RWPE2 (cell line): ENCODE measurements around the gene ALK.

Source experiments
- ATAC-seq: fragments of 200-7000 bp; cut with Tn5 transposase; 3 replicates; pipeline ENCODE4 v1.9.1; 2021; ENCODE audit warnings: low read depth
- DNase-seq: peaks from one replicate; pipeline ENCODE4 v3.0.0-alpha.2; 2020; ENCODE audit warnings: low spot score
- H3K27ac ChIP-seq: fragments of 450-650 bp; 2 replicates; pipeline ENCODE4 v1.5.1; 2017; ENCODE audit warnings: mild to moderate bottlenecking; ENCODE audit not compliant: poor library complexity, severe bottlenecking
- H3K27me3 ChIP-seq: fragments of 250-450 bp; sonication (Bioruptor Pico); 2 replicates; pipeline ENCODE4 v1.5.1; 2021; ENCODE audit warnings: mild to moderate bottlenecking, moderate library complexity; ENCODE audit not compliant: insufficient read depth, poor library complexity, severe bottlenecking
- H3K36me3 ChIP-seq: fragments of 250-450 bp; sonication (Bioruptor Pico); 2 replicates; pipeline ENCODE4 v1.5.1; 2020; ENCODE audit warnings: low read depth, mild to moderate bottlenecking, moderate library complexity
- H3K4me1 ChIP-seq: fragments of 250-450 bp; sonication (Bioruptor Pico); 2 replicates; pipeline ENCODE4 v1.5.1; 2021; ENCODE audit warnings: mild to moderate bottlenecking, moderate library complexity; ENCODE audit not compliant: insufficient read depth, poor library complexity, severe bottlenecking
- H3K4me3 ChIP-seq: fragments of 250-450 bp; sonication (Bioruptor Pico); 2 replicates; pipeline ENCODE4 v1.5.1; 2021; ENCODE audit warnings: mild to moderate bottlenecking, moderate library complexity; ENCODE audit not compliant: severe bottlenecking
- H3K9me3 ChIP-seq: fragments of 250-450 bp; sonication (Bioruptor Pico); 2 replicates; pipeline ENCODE4 v1.5.1; 2021; ENCODE audit warnings: mild to moderate bottlenecking, moderate library complexity; ENCODE audit not compliant: severe bottlenecking
- TF ChIP-seq, protein P1 (sequence below): fragments of 450-650 bp; IDR thresholded peaks from one replicate; pipeline ENCODE4 v1.5.1; 2017; ENCODE audit warnings: mild to moderate bottlenecking, moderate library complexity; ENCODE audit not compliant: poor library complexity, severe bottlenecking

ALK gene

DNA sequence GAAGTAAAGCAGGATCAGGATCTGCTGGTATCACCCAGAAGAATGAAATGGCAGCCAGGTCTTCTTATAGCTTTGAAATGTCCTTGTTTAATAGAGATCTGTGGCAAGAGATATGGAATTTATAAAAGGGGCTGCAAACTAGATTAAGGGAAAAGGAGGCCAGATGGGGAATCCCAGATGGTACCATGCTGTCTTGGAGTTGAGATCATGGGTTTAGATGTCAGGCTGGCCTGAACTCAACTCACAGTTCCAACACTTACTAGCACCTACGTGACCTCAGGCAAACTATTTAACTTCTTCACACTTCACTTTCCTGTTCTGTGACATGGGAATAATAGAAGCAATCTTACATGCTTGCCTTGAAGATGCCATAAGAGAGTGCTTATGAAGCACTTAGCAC, 188.2 kb downstream of the ALK start:
- H3K27ac ChIP-seq = no peak overlapping the region
- no peaks in the 10 kb centered on the region for H3K9me3 ChIP-seq
- no peaks in the 10 kb centered on the region for H3K36me3 ChIP-seq
- no peaks in the 10 kb centered on the region for H3K27me3 ChIP-seq
- TF ChIP-seq, protein P1, sequence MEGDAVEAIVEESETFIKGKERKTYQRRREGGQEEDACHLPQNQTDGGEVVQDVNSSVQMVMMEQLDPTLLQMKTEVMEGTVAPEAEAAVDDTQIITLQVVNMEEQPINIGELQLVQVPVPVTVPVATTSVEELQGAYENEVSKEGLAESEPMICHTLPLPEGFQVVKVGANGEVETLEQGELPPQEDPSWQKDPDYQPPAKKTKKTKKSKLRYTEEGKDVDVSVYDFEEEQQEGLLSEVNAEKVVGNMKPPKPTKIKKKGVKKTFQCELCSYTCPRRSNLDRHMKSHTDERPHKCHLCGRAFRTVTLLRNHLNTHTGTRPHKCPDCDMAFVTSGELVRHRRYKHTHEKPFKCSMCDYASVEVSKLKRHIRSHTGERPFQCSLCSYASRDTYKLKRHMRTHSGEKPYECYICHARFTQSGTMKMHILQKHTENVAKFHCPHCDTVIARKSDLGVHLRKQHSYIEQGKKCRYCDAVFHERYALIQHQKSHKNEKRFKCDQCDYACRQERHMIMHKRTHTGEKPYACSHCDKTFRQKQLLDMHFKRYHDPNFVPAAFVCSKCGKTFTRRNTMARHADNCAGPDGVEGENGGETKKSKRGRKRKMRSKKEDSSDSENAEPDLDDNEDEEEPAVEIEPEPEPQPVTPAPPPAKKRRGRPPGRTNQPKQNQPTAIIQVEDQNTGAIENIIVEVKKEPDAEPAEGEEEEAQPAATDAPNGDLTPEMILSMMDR = no peak
- ATAC-seq (no peak), DNase-seq (no peak)
- no peak overlapping the region for H3K4me3 ChIP-seq
- no peaks in the 10 kb centered on the region for H3K4me1 ChIP-seq

DNA sequence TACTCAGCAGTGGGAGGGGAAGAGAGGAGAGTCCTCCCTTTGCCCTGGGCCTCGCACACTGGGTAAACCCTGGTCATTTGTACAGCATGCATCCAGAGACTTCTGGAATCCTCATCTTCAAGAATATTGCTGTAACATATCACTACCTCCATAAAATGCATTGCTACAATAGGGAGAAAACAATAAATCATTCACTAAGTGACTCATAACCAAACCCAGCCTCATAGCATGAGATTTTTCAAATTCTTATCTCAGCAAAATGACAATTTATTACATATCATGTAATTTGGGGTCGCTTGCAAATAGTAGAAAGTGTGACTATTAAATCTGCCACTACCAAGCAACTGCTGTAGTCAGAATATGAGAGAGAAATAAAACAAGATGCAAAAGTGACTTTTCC, 189.4 kb downstream of the ALK start:
- DNase-seq = no peak

DNA sequence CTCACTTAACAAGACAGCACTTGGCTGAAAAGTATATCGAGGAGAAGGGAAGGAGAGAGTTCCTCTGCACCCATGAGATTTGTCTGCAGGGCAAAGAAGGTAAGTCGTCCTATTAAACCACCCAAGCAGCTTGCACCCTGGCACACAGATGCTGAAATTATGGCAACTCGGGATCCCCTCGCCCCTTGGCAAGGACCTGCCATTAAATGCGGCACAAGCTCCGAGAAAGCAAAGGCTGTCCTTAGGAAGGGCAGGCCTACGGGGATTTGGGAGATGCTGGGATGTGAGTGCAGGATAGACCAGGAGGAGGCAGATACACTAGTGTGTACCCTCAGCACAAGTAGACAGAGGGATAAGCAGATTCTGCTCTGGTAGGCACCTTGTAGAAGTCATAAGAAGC, 191.5 kb downstream of the ALK start:
- DNase-seq (no peak), ATAC-seq (no peak)
- Histone ChIP-seq H3K27ac (no peak overlapping the region), H3K27me3 (no peaks in the 10 kb centered on the region), H3K36me3 (no peaks in the 10 kb centered on the region), H3K4me3 (no peak overlapping the region), H3K9me3 (no peaks in the 10 kb centered on the region), H3K4me1 (no peaks in the 10 kb centered on the region)
- TF ChIP-seq, protein P1 = no peak

More for the DNA sequence above, 189.4 kb downstream of the ALK start:
- TF ChIP-seq, protein P1 = no peak
- no peak overlapping the region for H3K4me3 ChIP-seq
- ATAC-seq = 0 out of 3 replicates have a peak, but pooled peaks have one; percentile 21
- H3K27ac ChIP-seq = no peak overlapping the region
- no peaks in the 10 kb centered on the region for H3K27me3 ChIP-seq
- H3K36me3 ChIP-seq = no peaks in the 10 kb centered on the region
- no peaks in the 10 kb centered on the region for H3K4me1 ChIP-seq
- H3K9me3 ChIP-seq = no peaks in the 10 kb centered on the region

DNA sequence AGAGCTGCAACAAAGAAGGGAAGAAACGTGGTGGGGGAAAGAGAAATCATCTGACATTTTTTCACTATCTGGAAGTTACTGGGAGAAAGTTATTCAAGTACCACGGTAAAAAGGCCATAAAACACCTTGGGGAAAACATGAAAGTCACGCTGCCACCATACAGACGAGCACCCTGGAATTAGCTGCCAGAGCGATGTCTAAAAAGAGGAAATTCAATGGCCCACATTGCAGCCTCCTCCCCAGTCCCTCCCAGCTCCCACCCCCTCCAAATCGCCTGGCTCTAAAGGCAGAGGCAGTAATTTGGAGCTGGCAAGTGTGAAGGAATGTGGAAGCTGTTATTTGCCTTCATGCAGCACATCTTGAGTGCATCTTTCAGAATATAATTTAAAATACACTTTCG, 192.0 kb downstream of the ALK start:
- no peak for ATAC-seq

DNA sequence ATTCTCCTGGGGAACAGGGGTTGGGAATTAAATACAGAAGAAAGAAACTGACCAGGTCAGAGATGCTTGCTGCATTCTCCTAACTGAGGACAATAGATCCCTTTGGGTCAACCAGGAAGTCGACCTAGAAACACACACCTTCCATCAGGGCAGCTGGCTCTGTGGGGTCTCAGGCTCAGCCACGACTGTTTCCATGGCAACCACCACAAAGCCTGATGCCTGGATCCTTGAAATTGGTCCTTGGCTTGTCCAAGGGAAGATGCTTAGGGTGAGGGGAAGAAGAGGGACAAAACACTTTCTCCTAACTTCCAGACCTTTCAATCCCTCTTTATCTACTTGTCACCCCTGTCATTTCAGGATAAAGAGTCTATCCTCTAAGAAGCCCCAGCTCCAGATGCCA, 194.4 kb downstream of the ALK start:
- Histone ChIP-seq H3K9me3 (no peaks in the 10 kb centered on the region), H3K27ac (no peak overlapping the region), H3K4me3 (no peak overlapping the region), H3K27me3 (no peaks in the 10 kb centered on the region), H3K36me3 (no peaks in the 10 kb centered on the region), H3K4me1 (no peaks in the 10 kb centered on the region)
- TF ChIP-seq, protein P1 = no peak
- ATAC-seq = no peak
- no peak for DNase-seq

More for the DNA sequence above, 192.0 kb downstream of the ALK start:
- Histone ChIP-seq H3K27me3 (no peaks in the 10 kb centered on the region), H3K9me3 (no peaks in the 10 kb centered on the region), H3K36me3 (no peaks in the 10 kb centered on the region), H3K4me1 (no peaks in the 10 kb centered on the region), H3K4me3 (no peak overlapping the region), H3K27ac (no peak overlapping the region)
- TF ChIP-seq, protein P1 = no peak
- DNase-seq = no peak
